ENCODE results near the gene CCDC47. TPM values are rescaled to one million over a fixed set of nuclear protein-coding genes. Genes with fewer than 3 reads are reported as not detected.
"Not testable (repeated sequence)": the region's sequence is repeated elsewhere in the genome, so short reads cannot be mapped to it uniquely, and the experiment has no call there.

CCDC47 gene
- total RNA-seq, 2 donors from 2014 or later = 53.8 to 75.7 TPM

DNA sequence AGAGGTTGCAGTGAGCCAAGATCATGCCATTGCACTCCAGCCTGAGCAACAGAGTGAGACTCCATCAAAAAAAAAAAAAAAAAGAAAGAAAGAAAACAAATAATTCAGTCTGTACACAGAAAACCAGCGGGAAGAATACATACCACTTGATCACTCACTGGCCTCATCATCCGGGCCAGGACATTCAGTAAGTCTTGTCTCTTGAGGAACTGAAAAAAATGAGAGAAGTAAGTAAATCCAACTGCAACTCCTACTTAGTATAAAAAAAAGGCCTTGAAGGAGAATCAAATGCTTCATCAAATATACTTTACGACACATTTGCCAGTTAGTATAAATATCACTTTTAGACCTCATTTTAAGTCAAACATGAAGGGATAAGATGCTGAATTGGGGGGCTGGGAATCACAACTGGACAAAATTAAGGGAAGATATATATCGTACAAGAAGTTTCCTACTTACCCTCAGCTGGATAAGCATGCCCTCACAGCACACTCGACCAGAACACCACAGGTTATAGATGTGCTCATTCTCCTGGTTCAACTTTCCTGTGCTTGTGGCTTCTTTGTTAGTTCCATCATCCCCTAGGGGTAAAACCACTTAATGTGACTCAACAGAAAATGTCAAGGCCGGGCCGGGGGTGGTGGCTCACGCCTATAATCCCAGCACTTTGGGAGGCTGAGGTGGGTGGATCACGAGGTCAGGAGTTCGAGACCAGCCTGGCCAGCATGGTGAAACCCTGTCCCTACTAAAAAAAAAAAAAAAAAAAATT lies 12.4 kb downstream of the CCDC47 start:
- ATAC-seq (peak in 1 of 2 donors; percentile 87), DNase-seq (ENCODE audit: low spot score in 2 of 2) (no peak)
- no peaks in the 10 kb centered on the region for H3K9me3 Mint-ChIP-seq
- peaks cover 6 to 41% of the 10 kb centered on the region in 2 donors for H3K36me3 Mint-ChIP-seq
- H3K27ac Mint-ChIP-seq = peak overlapping the region in 1 of 2 donors; percentile 65

DNA sequence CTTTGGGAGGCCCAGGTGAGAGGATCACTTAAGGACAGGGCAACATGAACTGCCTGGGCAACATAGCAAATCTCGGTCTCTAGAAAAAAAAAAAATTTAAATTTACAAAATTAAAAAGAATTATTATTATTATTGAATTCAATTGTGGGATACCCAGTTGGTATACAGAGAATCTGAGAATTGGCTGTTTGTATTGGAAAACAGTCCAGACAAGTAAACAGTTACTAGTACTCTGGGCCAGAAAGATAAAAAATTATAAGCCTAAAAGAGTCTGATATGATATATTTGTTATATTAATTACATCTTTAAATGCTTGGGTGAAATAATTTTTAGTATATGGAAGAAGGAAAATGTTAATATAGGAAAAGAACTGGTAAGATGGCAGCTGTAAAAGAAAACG lies 15.0 kb downstream of the CCDC47 start:
- Mint-ChIP-seq H3K27ac (peak overlapping the region in 1 of 2 donors; percentile 11), H3K9me3 (no peaks in the 10 kb centered on the region), H3K36me3 (peaks cover 7 to 37% of the 10 kb centered on the region in 2 donors)
- no peak for DNase-seq (ENCODE audit: low spot score in 2 of 2)
- no peak for ATAC-seq

DNA sequence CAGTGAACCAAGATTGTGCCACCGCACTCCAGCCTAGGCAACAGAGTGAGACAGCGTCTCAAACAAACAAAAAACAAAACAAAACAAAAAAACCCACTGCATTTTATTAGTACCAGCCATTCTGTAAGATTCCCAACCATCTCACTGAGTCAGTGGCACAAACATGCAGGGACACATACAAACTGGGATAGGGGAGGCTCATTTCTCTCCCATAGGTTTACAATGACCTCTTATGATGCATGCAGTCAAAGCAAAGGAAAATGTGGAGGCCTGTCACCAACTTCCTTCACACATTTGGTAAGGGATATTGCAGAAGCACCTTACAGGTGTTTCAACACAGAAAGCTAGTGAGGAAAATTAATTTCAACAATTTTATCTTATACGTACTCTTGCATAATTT lies 19.4 kb downstream of the CCDC47 start:
- H3K27ac Mint-ChIP-seq = no peak overlapping the region
- H3K36me3 Mint-ChIP-seq = peaks cover 18 to 34% of the 10 kb centered on the region in 2 donors
- no peak for ATAC-seq
- DNase-seq (ENCODE audit: low spot score in 2 of 2) = no peak
- H3K9me3 Mint-ChIP-seq = no peaks in the 10 kb centered on the region

DNA sequence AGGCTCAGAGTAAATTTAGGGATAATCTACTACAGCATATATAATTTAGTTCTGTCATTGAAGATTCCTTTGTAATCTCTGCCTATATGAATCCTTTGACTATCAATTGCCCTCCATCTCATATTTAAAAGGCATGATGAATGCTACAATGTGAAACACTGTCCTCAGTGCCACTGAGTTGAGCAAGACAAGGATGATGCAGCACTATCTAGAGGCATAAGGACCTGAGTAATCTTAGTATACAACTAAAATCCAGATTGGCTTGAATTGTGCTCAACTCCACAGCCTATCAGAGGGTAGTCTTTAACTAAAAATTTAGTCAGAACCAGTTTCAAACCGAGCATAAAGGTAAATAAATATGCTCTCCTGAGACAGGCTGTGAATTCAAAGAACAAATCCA lies 20.2 kb downstream of the CCDC47 start:
- DNase-seq (ENCODE audit: low spot score in 2 of 2) (no peak), ATAC-seq (peak in 1 of 2 donors; percentile 44)
- H3K36me3 Mint-ChIP-seq = peaks cover 18 to 34% of the 10 kb centered on the region in 2 donors
- H3K27ac Mint-ChIP-seq = peak overlapping the region in 1 of 2 donors; percentile 46
- H3K9me3 Mint-ChIP-seq = no peaks in the 10 kb centered on the region

DNA sequence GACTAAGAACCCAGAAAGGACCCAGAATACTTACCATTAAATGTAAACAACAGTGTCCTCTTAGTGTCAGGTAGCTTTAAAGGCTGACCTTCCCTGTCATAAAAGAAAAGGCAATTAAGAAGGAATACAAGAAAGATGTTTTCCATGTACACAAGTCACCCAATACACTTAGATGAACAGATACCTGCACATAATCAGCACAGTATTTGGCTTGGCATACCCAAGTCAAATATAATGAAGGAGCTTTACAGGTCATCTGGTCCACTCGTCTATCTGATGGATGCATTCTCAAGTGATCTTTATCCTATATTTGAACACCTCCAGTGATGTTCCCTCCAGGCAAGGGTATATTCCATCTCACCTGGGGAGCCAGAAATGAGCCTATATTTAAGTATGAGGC lies 20.7 kb downstream of the CCDC47 start:
- no peak for ATAC-seq
- Mint-ChIP-seq H3K36me3 (peaks cover 13 to 34% of the 10 kb centered on the region in 2 donors), H3K27ac (no peak overlapping the region), H3K9me3 (no peaks in the 10 kb centered on the region)
- DNase-seq (ENCODE audit: low spot score in 2 of 2) = no peak

DNA sequence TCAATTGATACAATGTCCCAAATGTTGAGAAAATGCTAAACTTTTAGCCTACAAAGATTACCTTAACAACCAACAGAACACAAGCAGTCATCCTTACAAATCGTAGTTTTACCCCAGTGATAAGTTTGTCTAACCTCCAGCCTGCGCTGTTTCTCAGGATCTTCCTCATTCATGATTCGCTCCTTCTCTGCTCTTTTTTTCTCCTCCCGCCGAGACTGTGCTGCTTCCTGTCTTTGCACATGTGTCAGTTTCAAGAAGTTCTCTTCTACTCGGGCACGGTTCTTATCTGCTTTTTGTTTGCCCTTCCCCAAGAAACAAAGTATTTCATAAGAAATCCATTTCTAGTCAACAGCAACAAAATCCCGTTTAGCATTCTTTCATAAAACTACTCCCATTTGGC lies 21.6 kb downstream of the CCDC47 start:
- no peaks in the 10 kb centered on the region for H3K9me3 Mint-ChIP-seq
- H3K27ac Mint-ChIP-seq = peak overlapping the region; percentile 16 to 78
- DNase-seq (ENCODE audit: low spot score in 2 of 2) = no peak
- peaks cover 12 to 34% of the 10 kb centered on the region in 2 donors for H3K36me3 Mint-ChIP-seq
- peak; percentile 44 to 65 for ATAC-seq

DNA sequence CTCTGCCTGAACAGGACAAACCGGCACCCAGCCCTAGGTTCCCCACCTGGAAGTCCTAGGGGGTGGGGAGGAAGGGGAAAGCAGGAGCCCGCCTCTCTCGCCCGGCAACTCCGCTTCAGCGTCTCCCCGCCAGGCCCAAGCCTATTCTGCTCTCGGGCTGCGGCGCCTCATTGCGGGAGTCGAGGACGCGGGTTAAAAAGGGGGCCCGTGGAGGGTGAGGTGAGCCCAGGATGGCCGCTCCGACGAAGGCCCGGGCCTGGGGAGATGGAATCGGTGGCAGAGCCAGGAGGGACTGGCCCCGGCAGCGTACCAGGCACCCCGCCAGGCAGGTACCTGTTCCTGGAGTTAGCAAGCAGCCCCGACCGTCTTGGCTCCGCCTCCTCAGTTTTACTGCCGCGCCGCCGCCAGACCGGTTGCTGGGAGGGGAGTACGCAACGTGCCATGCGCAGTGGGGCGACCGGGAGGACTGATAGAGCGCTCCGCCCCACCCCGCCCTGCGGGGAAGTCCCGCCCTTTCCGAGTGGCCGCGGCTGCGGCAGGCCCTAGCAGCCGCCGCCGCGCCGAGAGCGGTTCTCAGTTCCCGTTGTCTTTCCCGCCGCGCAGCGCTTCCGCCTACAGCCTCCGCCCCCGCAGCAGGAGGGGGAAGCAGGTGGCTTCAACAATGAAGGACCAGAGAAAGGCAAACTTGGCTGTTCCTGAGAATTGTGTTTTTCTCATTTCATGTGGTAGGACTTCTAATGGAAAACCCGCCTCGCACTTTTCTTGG lies 31.8 kb downstream of the CCDC47 start, which contains the start of gene STRADA:
Gene STRADA, minus strand, starts transcription at position 392 of the 766 bp plus-strand sequence. CDS start 13,430 bp downstream, outside the sequence.
- no peaks in the 10 kb centered on the region for H3K9me3 Mint-ChIP-seq
- H3K36me3 Mint-ChIP-seq = peaks cover 10 to 15% of the 10 kb centered on the region in 2 donors
- peak within 1 kb of the TSS; percentile 91 to 99 for H3K27ac Mint-ChIP-seq
- DNase-seq (ENCODE audit: low spot score in 2 of 2) = peak; percentile 98 to 99
- peak; percentile 91 to 96 for ATAC-seq

DNA sequence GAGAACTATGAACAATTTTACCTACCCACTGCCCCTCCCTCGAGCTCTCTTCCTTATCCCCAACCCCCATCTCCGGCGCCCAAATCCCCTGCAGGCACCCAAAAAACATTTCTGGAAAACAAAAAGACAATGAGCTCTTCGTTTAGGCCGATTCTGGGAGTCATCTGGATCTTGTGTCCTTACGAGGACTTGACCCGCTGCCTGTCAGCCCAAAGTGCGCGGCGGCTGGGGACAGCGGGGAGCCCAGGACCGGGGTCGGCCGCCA lies 32.3 kb downstream of the CCDC47 start:
- Mint-ChIP-seq H3K36me3 (peaks cover 10 to 15% of the 10 kb centered on the region in 2 donors), H3K27ac (peak overlapping the region; percentile 91 to 99), H3K9me3 (no peaks in the 10 kb centered on the region)
- DNase-seq (ENCODE audit: low spot score in 2 of 2) (no peak), ATAC-seq (peak in 1 of 2 donors; percentile 13)

DNA sequence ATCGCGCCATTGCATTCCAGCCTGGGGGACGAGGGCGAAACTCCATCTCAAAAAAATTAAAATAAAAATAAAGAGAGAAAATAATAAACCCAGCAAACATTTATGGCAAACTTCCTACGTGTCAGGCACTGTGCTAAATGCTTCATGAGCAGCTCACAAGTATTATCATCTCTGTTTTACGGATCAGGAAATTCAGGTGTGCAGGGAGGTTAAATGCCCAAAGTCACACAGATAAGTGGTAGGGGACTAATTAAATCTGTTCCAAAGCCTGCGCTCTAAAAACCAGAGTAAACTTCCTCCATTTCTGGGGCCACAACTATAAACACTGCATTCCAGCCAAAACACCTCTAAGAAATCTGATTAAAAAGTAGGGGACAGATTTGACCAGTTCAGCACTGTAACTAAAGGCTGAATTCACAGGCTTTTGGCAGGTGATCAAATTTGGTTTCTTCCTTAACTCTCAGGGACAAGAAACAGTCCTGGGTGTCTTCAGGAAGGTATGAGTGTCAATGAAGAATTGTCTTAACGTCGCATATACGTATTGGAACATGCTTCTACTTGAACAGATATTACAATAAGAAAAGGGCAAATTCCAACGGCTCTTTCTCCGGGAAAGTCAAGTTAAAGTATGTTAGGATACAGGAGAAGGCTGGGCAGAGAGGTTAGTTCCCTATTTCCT lies 32.8 kb downstream of the CCDC47 start:
- peak overlapping the region; percentile 91 to 99 for H3K27ac Mint-ChIP-seq
- H3K36me3 Mint-ChIP-seq = peaks cover 10 to 15% of the 10 kb centered on the region in 2 donors
- DNase-seq (ENCODE audit: low spot score in 2 of 2) = no peak
- no peaks in the 10 kb centered on the region for H3K9me3 Mint-ChIP-seq
- ATAC-seq = no peak

DNA sequence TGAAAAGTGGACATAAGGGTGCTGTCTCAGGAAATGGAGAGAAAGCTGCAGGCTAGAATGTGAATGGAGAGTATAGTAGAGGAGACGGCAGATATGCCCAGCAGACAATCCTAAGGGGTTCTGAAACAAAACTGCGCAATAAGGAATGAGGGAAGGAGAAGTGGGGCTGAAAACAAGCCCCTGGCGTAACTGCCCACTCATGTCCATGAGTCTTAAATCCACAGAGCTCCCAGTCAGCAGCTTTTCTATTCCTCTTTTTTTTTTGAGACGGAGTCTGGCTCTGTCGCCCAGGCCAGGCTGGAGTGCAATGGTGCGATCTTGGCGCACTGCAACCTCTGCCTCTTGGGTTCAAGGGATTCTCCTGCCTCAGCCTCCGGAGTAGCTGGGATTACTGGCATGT lies 37.7 kb downstream of the CCDC47 start:
- DNase-seq (ENCODE audit: low spot score in 2 of 2) = no peak
- Mint-ChIP-seq H3K27ac (no peak overlapping the region), H3K9me3 (no peaks in the 10 kb centered on the region), H3K36me3 (peaks cover 3 to 9% of the 10 kb centered on the region in 2 donors)
- ATAC-seq = no peak

DNA sequence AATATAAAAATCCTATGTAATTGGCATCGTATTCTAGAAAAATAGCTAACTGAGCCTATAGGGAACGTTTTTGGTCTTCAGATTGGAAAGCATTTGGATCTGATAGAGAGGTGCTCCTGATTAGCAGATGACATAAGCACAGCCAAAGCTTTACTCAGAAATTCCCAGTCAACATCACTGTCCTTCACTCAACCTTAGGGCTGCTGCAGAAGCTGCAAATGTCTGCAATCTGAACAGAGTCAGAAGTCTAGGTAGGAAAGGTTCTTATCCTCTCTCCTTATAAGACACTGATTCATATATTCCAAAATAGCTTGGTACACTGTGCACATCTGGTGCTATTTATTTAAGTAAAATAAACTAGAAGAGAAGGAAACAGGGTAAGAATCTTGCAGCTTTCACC lies 51.0 kb downstream of the CCDC47 start:
- no peaks in the 10 kb centered on the region for H3K9me3 Mint-ChIP-seq

DNA sequence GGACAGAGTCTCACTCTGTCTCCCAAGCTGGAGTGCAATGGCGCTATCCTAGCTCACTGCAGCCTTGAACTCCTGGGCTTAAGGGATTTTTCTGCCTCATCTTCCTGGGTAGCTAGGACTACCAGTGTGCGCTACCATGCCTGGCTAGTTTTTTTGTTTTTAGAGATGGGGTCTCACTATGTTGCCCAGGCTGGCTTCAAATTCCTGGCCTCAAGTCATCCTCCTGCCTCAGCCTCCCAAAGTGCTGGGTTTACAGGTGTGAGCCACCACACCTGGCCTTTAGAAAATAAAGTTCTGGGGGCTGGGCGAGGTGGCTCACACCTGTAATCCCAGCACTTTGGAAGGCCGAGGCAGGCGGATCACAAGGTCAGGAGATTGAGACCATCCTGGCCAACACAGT lies 53.2 kb downstream of the CCDC47 start:
- ATAC-seq; H3K36me3 Mint-ChIP-seq; DNase-seq (ENCODE audit: low spot score in 2 of 2); H3K27ac Mint-ChIP-seq; H3K9me3 Mint-ChIP-seq: not testable (repeated sequence)

More for the DNA sequence above, 51.0 kb downstream of the CCDC47 start:
- Mint-ChIP-seq H3K27ac (no peak overlapping the region), H3K36me3 (no peaks in the 10 kb centered on the region)
- DNase-seq (ENCODE audit: low spot score in 2 of 2) (no peak), ATAC-seq (no peak)

DNA sequence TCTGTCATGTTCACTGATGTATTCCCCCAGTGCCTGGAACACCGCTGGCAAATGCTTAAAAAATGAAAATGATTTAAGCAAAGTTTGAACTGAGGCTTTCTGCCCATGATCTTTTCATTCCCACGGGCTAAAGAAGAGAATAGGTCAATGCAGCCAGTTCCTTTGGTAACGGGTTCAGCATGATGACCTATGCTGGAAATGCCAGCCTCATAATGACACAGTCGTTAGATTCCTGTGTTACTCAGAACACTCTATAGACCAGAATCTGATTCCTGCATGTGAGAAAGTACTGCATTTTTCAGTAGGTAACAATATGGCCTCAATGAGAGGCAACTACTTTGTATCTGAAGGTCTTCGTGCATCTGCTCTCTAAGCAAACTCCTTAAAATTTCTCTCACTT lies 54.4 kb downstream of the CCDC47 start:
- Mint-ChIP-seq H3K36me3 (peaks cover 0 to 5% of the 10 kb centered on the region in 2 donors), H3K27ac (peak overlapping the region in 1 of 2 donors; percentile 16), H3K9me3 (no peaks in the 10 kb centered on the region)
- ATAC-seq (no peak), DNase-seq (ENCODE audit: low spot score in 2 of 2) (no peak)

DNA sequence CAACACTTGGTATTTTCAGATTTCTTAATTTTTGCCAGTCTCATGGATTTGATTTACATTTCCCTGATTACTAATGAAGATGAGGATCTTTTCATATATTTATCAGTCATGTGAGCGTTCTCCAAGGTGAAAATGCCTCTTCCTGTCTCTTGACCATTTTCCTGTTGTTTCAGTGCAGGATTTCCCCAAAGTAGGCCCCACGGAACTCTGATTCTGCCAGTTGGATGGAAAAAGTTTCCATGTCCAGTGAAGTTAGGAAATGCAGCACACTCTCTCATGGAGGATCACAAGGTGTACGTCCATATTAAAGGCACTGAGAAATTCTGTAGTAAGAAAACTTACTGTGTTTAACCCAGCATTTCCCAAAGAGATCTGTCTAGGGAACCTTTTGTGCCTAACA lies 57.0 kb downstream of the CCDC47 start:
- no peak overlapping the region for H3K27ac Mint-ChIP-seq
- peaks cover 0 to 5% of the 10 kb centered on the region in 2 donors for H3K36me3 Mint-ChIP-seq
- ATAC-seq (no peak), DNase-seq (ENCODE audit: low spot score in 2 of 2) (no peak)
- H3K9me3 Mint-ChIP-seq = no peaks in the 10 kb centered on the region

DNA sequence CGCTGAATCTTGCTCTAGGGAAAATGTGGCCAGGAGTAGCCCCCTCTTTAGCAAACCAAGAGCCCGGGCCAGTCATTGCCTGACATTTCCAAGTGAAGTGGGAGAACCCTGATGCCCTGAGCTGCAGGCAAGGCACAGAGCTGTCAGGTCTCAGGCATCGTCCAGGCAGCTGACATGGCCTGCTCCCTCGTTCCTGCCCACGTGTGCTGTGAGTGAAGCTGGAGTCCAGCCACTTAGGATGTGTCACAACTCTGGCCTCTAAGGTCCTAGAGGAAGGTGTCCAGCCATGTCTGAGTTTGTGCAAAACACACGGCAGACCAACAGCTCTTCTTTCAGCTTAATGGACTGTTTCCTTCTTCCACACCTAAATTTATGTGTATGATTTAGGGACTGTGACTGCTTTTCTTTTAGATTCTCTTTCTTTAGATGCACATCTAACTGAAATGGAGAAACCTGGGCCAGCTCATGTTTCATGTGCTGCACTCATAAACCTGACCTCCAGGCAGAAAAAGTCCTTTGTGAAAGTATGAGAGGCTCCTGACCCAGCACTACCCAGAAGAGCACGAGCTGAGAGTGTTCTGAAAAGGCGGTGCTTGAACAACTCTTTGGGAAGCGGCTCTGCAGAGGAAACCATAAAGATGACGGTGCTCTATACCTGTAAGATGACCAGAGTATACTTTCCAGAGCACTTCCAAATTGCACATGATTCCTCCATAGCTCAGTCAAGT lies 58.7 kb downstream of the CCDC47 start:
- no peak for ATAC-seq
- Mint-ChIP-seq H3K9me3 (no peaks in the 10 kb centered on the region), H3K36me3 (peaks cover 1 to 5% of the 10 kb centered on the region in 2 donors), H3K27ac (peak overlapping the region; percentile 37 to 51)
- DNase-seq (ENCODE audit: low spot score in 2 of 2) = no peak

DNA sequence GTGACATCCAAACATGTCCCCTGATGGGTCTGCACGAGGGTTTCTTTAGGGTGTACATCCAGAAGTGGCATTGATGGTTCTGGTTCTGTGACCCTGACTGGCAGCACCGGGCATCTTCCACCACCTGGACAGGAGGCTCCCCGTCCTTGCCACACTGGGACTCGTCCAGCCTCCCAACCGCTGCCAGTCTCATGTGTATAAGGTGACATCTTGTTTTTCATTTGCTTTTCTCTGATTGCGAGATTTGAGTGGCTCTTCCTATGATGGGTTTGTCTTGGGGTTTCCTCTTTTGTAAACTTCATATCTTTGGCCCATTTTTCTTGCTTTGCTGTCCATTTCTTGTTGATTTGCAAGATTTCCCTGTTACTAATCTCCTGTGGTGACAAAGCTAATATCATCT lies 64.3 kb downstream of the CCDC47 start:
- Mint-ChIP-seq H3K36me3 (peaks cover 12 to 13% of the 10 kb centered on the region in 2 donors), H3K27ac (peak overlapping the region; percentile 37 to 69), H3K9me3 (no peaks in the 10 kb centered on the region)
- DNase-seq (ENCODE audit: low spot score in 2 of 2) = no peak
- ATAC-seq = no peak
